Choroid plexus epithelial cell (primary cell): ENCODE data around the gene UXS1.
A peak's percentile ranks its signal among the peaks of the same experiment; 100 is the strongest.

Experiments used
- DNase-seq: peaks from one replicate; pipeline ENCODE4 v3.0.0-alpha.2; 2010; ENCODE audit warnings: low read depth
- H3K4me3 ChIP-seq: 2 replicates; pipeline ENCODE4 v1.5.1; 2011; ENCODE audit warnings: low read depth, mild to moderate bottlenecking, control low read depth, low read length, moderate library complexity
- TF ChIP-seq, protein P1 (sequence below): conservative IDR thresholded peaks from 2 replicates; pipeline ENCODE4 v1.5.1; 2011; ENCODE audit warnings: low read depth, mild to moderate bottlenecking, control low read depth, inconsistent platforms, low read length, moderate library complexity

UXS1 gene

DNA sequence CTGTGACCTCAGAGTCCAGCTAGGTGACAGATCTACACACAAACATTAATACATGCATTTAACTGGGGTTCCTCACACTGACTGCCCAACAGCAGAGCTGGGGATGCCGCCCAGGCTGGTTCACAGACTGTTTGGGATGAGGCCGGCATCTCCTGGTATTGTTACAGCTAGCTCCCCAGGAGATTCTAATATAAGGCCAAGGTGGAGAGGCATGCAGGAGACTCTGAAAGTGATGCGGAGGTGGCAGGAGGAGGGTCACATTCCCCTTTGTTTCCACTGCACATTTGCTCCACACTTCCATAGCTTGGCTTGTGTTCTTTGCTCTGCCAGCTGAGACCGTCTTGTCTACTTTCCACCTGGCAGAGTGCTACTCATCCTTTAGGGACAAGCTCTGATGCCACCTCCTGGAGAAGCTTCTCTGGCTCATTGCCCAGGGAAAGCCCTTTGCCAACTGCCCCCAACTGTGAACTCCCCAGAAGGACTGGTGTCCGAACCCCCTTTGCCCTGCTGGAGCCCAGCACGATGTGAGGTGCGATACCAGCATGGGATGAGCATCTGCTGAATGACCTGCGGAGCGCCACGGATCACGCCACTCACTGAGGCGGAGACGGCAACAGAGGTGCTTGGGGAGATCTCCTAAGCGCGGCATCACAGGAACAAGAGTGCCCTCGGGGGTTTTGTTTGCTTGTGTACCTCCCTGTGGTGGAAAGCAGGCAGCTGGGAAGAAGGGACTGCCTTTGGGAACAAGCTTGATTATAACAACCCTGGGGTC is 88.8 kb downstream of the UXS1 start:
- TF ChIP-seq, protein P1, sequence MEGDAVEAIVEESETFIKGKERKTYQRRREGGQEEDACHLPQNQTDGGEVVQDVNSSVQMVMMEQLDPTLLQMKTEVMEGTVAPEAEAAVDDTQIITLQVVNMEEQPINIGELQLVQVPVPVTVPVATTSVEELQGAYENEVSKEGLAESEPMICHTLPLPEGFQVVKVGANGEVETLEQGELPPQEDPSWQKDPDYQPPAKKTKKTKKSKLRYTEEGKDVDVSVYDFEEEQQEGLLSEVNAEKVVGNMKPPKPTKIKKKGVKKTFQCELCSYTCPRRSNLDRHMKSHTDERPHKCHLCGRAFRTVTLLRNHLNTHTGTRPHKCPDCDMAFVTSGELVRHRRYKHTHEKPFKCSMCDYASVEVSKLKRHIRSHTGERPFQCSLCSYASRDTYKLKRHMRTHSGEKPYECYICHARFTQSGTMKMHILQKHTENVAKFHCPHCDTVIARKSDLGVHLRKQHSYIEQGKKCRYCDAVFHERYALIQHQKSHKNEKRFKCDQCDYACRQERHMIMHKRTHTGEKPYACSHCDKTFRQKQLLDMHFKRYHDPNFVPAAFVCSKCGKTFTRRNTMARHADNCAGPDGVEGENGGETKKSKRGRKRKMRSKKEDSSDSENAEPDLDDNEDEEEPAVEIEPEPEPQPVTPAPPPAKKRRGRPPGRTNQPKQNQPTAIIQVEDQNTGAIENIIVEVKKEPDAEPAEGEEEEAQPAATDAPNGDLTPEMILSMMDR: no peak
- H3K4me3 ChIP-seq: no peak overlapping the region
- DNase-seq: no peak

DNA sequence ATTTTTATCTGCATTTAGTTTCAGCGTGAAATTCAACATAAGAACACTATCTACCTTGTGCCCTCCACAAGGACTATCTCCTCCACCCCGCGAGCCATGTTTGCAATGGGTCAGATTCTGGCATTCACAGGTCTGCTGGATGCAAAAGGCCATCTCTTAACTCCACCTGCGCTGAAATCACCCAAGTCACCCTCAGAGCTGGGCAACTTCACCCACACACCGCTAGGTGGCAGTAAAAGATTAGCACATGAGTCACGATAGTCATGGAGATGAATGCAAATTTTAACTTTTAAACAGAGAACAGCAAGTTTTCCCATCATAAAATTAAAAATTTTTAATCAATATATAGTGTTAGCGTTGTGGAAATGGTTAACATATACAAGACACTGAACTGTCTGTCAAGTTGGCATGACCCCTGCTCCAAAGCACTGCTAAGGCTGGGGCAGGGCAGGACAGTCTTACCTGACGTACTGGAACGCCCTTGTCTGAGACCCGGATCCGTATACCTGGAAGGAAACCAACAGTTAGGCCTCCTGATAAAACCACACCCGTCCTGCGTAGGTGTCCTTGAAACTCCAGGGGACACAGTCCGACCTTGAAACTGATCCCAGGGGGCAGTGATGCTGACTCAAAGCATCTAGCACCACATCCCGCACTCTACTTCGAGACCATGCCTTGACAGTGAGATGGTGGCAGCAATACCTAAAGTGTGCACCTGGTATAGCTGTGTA is 89.6 kb downstream of the UXS1 start:
- TF ChIP-seq, protein P1: peak; percentile 99
- H3K4me3 ChIP-seq: no peak overlapping the region
- peak; percentile 77 for DNase-seq

DNA sequence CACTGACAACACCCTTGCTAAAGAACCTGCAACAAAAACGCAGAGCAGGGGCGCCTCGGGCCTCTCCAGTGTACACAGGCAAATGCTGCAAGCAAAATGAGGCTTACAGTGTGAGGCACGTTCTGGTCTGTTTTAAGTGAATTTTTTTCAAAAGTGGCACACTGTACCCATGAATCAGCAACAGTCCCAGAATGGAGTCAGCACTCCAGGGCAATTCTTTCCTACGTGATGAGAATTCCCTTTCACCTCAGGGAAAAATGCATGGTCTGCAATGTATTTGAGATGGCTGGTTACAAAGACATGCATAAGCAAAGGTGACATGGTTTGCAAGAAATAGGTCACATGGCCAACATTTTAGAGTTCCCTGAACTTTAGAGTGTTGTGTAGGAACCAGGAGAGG is 94.4 kb downstream of the UXS1 start:
- H3K4me3 ChIP-seq: no peak overlapping the region
- no peak for DNase-seq

DNA sequence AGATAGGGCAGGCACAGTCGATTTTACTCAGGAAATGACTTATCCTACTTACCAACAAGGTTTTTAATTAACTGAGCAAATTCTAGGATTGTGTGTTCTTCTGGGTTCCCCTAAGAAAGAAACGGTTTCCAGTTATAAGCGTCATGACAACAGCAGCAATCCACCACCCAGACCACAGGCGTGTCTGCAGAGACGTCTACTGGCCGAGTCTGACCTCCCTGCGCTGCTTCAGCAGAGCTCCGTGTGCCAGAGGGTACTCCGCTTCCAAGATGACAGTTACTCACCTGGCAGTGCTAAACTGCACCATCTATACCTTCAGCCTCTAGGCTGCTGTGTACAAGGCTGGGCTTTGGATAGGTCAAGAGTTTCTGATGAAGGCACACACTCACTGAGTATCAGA is 95.4 kb downstream of the UXS1 start:
- no peak overlapping the region for H3K4me3 ChIP-seq
- TF ChIP-seq, protein P1: no peak
- DNase-seq: no peak

More for the DNA sequence above, 94.4 kb downstream of the UXS1 start:
- TF ChIP-seq, protein P1: no peak

DNA sequence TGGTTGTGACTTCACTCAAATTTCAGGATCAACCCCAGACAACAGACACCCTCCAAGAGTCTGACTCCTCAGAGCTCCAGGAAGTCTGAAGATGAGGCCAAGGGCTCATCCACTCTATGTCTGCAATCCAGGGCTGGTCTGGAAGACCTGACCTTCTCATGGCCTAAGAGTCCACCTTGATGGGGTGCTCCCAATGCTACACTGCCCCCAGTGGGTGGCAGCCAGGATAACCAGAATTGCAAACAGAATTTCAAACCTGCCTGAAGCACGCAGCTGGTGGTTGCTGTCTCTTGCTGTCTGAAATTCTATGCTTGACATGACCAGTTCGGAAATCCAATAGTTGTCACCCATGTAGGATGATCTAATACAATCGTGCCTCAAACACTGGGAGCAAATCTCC is 96.0 kb downstream of the UXS1 start:
- H3K4me3 ChIP-seq: no peak overlapping the region
- TF ChIP-seq, protein P1: peak; percentile 76
- DNase-seq: peak; percentile 60

DNA sequence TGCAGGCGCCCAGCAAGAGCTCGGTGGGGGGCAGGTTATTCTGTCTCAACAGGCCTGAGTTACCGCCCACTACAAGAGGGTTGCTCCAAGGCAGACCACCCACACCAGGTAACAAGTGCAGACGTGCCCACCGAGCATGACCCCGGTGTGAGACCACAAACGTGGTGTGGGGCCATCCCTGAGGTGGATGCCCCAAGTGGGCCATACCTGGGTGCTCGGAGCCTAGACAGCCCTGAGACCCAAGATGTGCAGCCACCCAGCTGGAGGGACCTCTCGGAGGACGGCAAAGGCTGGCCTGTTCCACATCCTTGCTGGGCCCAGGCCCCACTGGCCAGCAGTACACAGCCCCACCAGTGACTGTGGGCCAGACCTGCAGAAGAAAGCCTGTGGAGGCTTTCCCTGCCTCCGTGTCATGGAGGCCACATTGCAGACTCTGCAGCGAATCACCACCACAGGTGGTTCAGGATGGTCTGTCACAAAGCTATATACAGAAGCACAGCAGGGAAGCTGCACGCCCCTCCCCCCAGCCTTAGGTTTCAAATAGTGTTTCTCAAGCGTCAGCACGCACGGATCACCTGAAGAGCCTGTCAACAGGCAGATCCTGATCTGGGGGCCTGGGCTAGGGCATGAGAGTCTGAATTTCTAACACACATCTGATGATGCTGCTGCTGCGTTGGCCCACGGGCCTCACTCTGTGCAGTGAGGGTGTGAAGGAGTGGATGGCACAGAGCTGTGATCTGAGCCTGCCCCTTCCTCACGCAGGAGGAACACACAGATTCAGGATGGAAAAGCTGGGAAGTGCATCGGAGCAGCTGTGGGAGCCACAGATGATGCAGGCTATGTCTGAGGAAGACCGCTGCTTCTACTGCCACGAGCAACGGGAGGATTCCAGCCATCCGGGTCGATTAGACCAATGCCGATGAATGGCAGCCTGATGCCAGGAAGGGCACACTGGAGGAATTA is 96.8 kb downstream of the UXS1 start:
- H3K4me3 ChIP-seq: no peak overlapping the region
- TF ChIP-seq, protein P1: no peak
- no peak for DNase-seq
